Measurements from ENCODE around the gene PSPH. TPM values are rescaled to one million over a fixed set of nuclear protein-coding genes. Genes with fewer than 3 reads are reported as not detected.

Gene PSPH
- total RNA-seq, 1 donor from 2014 or later = 11.7 TPM

- intact Hi-C loops (cut with micrococcal nuclease) = loop anchor here (2.0 kb wide), 1 partner anchor 27 kb away; no protein-coding TSS in a partner anchor
Observed at GRCh38 chr7:56007891-56008290, 43.4 kb downstream of the PSPH start.

DNA sequence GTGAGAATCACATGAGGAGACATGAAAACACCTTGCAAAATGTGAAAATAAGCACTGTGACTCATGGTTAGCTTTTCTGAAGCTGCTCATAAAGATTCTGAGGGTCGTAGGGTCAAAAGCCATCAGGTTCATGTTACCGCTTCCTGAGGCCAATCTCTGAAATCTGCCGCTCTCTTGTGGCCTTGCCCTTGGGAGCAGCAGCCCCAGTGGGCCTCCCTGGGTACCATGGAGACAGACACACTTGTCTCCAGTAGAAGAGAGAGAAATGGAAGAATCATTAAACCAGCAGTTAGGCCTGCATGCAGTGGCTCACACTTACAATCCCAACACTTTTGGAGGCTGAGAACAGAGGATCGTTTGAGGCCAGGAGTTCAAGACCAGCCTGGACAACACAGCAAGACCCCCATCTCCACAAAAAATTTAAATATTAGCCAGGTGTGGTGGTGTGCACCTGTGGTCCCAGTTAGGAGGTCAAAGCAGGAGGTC lies 44.0 kb downstream of the PSPH start:
- intact Hi-C loops (cut with micrococcal nuclease) = loop anchor here (2.0 kb wide), 1 partner anchor 28 kb away; no protein-coding TSS in a partner anchor

GRCh38 chr7:56003749-56004148 lies 47.5 kb downstream of the PSPH start:
- intact Hi-C loops (cut with micrococcal nuclease) = loop anchor here (2.0 kb wide), 1 partner anchor 39 kb away; the partner anchor contains the start of gene NIPSNAP2

GRCh38 chr7:55996856-55997500 lies 54.3 kb downstream of the PSPH start:
- intact Hi-C loops (cut with micrococcal nuclease) = no loop called here

GRCh38 chr7:55992346-55992745 lies 58.9 kb downstream of the PSPH start:
- intact Hi-C loops (cut with micrococcal nuclease) = no loop called here

- intact Hi-C loops (cut with micrococcal nuclease) = no loop called here
Observed at GRCh38 chr7:55983537-55983936, 67.7 kb downstream of the PSPH start.

- intact Hi-C loops (cut with micrococcal nuclease) = no loop called here
Observed at GRCh38 chr7:55980266-55980665, 71.0 kb downstream of the PSPH start.

DNA sequence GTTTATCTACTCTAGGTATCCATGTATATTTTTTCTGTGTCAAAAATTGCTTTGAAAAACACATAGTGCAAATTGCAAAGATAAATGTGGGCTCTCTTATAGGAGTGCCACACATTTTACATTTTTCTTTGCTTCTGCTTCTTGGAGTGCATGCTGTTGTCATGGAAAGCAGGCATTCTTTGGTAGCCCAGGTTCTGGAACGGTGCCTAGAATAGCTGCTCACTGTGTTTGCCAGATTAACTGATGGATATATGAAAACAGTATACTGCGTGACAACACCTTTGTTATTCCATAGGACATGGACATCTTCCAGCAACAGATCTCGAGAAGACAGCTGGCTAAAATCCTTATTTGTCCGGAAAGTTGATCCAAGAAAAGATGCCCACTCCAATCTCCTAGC lies 73.4 kb downstream of the PSPH start:
- intact Hi-C loops (cut with micrococcal nuclease) = no loop called here

- intact Hi-C loops (cut with micrococcal nuclease) = no loop called here
Observed at GRCh38 chr7:55975988-55976633, 75.1 kb downstream of the PSPH start.

DNA sequence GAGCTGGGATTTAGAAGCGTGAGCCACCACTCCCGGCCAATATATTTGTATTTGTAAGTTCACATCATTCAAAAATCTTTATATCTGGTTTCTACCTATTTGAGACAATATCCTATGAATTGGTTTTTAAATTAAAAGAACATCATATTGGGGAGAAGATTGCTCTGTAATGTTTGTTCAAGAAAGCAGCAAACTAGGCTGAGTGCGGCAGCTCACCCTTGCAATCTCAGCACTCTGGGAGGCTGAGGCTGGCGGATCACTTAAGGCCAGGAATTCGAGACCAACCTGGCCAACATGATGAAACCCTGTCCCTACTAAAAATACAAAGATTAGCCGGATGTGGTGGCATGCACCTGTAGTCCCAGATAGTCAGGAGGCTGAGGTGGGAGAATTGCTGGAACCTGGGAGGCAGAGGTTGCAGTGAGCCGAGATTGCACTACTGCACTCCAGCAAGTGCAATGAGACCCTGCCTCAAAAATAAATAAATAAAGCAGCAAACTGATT lies 77.4 kb downstream of the PSPH start:
- intact Hi-C loops (cut with micrococcal nuclease) = no loop called here

- intact Hi-C loops (cut with micrococcal nuclease) = no loop called here
Observed at GRCh38 chr7:55970978-55971377, 80.3 kb downstream of the PSPH start.

DNA sequence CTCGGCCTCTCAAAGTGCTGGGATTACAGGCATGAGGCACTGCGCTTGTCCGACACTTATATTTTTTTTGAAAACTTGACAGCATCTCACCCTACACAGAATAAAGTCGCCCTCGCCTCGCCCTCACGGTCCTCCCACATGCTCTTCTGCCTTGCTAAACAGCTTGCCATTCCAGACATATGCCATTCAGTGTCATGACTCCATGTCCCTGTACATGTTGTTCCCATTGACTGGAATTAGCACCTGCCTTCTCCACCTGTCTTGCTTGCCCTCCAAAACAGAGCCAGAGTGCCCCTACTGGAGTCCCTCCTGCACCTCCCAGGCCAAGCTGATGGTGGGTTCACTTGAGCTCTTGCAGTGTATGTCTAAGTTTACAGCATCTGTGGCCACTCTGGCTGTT lies 80.7 kb downstream of the PSPH start:
- intact Hi-C loops (cut with micrococcal nuclease) = no loop called here

GRCh38 chr7:55969391-55969790 lies 81.9 kb downstream of the PSPH start:
- intact Hi-C loops (cut with micrococcal nuclease) = loop anchor here (5.0 to 10.0 kb wide), 3 partner anchors 437 to 1212 kb away; partner anchors contain the start of gene SEC61G

- intact Hi-C loops (cut with micrococcal nuclease) = loop anchor here (5.0 to 10.0 kb wide), 3 partner anchors 435 to 1210 kb away; partner anchors contain the start of gene SEC61G
Observed at GRCh38 chr7:55966851-55967250, 84.4 kb downstream of the PSPH start.

DNA sequence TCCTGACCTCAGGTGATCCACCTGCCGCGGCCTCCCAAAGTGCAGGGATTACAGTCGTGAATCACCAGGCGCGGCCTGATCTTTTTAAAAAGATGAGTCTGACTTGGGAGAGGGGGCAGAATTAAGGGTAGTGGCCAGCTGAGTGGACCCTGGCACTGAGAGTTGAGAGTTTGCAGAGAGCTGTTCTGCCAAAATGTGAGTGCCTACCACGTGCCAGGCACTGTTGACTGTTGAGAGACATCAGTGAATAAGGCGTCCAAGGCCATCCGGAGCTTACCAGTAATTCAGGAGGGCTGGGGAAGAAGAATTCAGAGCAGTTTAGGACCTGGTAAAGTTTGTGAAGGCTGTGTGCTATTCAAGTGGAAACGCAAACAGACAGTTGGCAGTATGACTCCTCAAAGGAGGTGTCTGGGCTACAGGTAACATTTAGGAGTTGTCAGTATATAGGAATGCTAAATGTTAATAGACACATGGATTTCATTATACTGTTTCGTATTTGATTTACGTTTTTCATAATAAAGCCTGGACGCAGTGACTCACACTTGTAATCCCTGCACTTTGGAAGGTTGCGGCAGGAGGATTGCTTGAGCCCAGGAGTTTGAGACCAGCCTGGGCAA lies 85.3 kb downstream of the PSPH start:
- intact Hi-C loops (cut with micrococcal nuclease) = loop anchor here (1.0 to 10.0 kb wide), 5 partner anchors 39 to 1209 kb away; partner anchors contain the start of genes SEC61G and ZNF713

GRCh38 chr7:55965100-55965470 lies 86.2 kb downstream of the PSPH start:
- intact Hi-C loops (cut with micrococcal nuclease) = loop anchor here (1.0 to 10.0 kb wide), 5 partner anchors 40 to 1208 kb away; partner anchors contain the start of genes SEC61G and ZNF713

- intact Hi-C loops (cut with micrococcal nuclease) = loop anchor here (1.0 to 10.0 kb wide), 10 partner anchors 13 to 1207 kb away; partner anchors contain the start of genes CCT6A, MRPS17, PSPH and SEC61G
Observed at GRCh38 chr7:55964261-55965099, 86.8 kb downstream of the PSPH start, which contains the start of gene NIPSNAP2. Gene NIPSNAP2 (plus strand): TSS chr7:55964585. CDS start chr7:55964610, 25 bp downstream.

- intact Hi-C loops (cut with micrococcal nuclease) = loop anchor here (1.0 to 10.0 kb wide), 7 partner anchors 12 to 679 kb away; partner anchors contain the start of genes CCT6A, MRPS17 and PSPH
Observed at GRCh38 chr7:55963584-55964168, 87.6 kb downstream of the PSPH start.

- intact Hi-C loops (cut with micrococcal nuclease) = loop anchor here (10.0 kb wide), 1 partner anchor 677 kb away; no protein-coding TSS in a partner anchor
Observed at GRCh38 chr7:55962014-55962413, 89.2 kb downstream of the PSPH start.

Data from T-helper 1 cell treated with Interleukin-12 subunit alpha and Interleukin-12 subunit beta and Interleukin-4 antibody, amounts not matched to agents 30 ng/mL and 1 ng/mL, for 36 hours (primary cell).